GM20000 (cell line): ENCODE measurements around the gene SMIM20.

Source experiments
- DNase-seq: peaks from one replicate; pipeline ENCODE4 v3.0.0; 2012; ENCODE audit warnings: low spot score
- TF ChIP-seq, protein P1 (sequence below): IDR thresholded peaks from 2 replicates; pipeline ENCODE4 v1.5.1; 2012; ENCODE audit warnings: mild to moderate bottlenecking, control low read depth; ENCODE audit errors: extremely low read depth, missing control alignments

Gene SMIM20

DNA sequence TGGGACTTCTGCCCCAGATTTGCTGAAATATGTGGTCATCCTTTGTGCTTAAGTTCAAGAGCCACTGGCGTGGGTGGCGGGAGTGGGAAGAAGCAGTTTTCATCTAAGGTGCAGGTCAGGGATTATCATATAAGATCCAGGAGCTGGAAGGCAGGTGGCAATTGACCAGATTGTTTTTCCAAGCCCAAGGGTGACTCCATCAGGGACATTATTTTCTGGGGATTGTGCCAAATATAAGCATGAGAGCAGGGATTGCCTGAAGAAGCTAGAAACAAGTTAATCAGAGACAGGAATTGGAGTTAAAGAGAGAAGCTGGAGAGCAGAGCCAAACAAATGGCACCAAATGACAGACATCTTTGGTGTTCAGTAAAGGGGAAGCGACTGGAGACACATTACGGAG, 31.8 kb upstream of the SMIM20 start:
- no peak for DNase-seq
- TF ChIP-seq, protein P1, sequence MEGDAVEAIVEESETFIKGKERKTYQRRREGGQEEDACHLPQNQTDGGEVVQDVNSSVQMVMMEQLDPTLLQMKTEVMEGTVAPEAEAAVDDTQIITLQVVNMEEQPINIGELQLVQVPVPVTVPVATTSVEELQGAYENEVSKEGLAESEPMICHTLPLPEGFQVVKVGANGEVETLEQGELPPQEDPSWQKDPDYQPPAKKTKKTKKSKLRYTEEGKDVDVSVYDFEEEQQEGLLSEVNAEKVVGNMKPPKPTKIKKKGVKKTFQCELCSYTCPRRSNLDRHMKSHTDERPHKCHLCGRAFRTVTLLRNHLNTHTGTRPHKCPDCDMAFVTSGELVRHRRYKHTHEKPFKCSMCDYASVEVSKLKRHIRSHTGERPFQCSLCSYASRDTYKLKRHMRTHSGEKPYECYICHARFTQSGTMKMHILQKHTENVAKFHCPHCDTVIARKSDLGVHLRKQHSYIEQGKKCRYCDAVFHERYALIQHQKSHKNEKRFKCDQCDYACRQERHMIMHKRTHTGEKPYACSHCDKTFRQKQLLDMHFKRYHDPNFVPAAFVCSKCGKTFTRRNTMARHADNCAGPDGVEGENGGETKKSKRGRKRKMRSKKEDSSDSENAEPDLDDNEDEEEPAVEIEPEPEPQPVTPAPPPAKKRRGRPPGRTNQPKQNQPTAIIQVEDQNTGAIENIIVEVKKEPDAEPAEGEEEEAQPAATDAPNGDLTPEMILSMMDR = no peak

DNA sequence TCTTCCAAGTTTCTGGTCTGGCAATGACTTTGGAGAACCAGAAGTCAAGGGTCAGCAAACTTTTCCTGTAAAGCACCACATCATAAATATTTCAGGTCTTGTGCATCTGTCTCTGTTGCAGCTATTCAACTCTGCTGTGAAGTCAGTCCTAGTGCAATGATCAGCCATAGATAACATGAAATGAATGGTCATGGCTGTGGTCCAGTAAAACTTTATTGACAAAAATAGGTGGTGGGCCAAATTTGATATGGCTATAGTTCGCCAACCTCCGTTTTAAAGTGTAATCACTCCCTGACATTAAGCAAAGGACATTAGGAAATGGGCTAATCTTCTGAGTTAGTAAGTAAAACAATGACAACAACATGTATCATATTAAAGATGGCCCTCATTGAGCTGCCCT, 30.5 kb upstream of the SMIM20 start:
- DNase-seq = no peak
- TF ChIP-seq, protein P1 = no peak

DNA sequence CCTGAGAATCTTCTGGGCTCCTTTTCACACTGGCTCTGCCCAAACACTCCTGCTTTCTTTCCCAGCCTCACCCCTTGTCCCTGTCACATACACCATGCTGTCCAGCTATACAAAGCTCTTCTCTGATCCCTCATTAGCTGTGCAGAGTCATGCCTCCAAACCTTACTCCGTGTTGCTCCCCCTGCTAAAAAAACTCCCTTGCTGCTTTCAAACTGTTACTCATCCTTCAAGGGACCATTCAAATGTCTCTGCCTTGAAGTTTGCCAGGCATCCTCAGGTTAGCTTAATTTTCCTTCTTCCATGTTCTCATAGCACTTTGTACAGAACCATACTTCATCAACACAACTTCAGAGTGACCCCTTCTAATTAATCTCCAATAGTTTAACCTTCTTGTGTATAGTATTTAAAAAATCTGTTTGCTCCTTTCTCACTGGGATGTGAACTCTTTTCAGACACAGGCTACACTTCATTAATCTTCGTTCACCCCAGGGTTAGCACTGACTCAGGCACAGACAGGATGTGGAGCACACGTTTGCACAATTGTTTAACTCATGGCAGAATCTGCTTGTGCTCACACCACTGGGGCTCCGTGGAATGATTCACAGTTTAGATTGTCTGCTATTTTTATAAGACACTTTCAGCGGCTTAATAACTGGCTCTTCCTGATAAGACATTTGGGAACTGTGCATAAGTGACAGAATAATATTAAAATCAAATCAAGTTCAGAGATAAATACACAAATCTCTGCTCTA, 29.8 kb upstream of the SMIM20 start:
- DNase-seq = no peak
- TF ChIP-seq, protein P1 = no peak

DNA sequence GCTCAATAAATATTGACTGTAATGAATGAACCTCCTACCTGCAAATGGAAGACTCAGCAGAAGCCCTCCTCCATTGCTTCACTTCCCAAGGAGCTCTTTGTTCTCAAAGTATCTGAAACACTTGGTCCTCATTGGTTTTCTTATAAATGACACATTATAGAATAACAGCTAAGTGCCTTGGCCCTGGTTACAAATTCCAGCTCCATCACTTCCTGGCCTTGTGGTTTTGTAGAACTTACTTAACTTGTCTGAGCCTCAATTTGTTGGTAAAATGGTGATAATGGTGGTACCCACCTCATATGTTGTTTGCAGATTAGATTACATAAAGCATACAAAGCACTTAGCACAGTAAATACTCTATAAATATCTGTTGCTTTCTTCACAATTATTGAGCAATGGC, 25.2 kb upstream of the SMIM20 start:
- TF ChIP-seq, protein P1 = no peak
- DNase-seq = no peak

DNA sequence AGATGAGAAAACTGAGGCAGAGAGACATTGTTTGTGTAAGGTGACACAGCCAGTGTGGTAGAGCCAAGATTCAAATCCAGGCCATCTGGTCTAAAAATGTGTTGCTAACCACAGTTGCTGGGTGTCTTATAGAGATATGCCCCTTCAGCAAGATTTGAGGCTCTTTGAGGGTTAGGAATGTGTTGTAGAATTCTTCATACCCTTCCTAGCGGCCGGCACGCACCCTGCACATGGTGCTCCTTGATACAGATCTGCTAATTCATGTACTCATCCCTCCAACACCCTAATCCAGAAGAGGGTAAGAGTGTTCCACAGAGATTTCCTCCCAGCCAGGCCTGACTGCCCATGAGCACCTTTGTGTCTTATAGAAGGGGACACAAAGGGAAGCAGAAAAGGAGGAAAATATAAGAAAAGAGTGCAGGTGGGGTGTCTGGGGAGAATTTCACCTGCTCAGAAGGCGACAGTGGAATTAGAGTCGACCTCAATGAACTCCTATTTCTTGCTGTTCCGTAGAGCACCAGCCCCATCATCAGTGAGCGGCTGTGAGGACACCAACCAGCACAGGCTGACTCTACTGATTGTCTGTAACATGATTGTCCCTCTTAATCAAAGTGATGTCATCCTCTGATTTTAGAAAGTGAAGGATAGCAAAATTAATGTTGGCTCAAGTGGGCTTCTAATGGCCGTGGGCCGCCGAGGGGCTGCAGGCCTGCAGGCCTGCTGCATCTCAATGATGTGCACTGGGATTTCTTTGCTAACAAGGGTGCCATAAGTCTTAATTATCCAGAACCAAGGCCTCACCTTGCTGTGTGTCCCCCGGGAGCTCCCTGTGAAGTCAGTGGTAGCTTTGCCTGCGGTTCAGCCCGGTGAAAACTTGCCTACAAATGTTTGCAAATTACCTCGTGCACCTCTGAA, 24.2 kb upstream of the SMIM20 start:
- TF ChIP-seq, protein P1 = no peak
- no peak for DNase-seq

DNA sequence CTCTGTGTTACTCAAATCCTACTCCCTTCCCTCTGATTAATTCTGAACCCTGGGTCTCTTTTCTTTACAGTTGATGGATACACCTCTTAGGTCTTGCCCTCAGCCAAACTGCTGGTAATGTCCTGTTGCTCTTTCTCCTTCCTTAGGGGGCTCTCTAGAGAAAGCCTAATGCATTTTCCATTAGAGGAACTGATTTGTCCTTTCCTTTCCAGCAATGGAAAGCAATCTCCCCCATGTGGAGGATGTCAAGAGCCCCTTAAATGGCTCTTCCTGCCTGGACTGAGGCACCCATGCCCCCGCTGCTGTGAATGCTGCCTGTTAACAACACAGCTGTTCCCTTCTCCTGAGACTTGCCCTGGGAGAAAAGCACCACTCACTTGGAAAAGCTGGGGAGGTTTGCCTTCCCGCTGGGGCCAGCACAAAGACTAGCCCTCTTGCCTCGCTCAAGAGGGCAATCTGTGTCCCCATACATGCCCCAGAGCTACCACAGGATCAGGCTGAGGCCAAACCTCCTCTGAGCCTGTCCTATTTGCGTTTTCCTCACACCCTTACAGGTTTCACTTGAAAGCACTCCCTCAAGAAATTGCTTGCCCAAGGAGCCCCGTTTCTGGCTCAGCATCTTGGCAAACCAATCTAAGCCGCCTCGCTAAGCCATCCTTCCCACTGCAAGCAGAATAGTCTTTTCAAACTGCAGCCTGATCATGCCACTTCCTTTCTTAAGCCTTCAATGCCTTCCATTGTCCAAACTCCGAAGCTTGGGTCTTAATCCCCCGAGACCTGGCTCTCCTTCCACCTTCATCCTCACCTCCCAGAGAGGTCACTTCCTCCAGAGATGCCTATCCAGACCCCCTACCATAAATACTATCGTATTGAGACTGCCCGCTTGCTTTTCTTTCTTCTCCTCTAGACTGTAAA, 23.2 kb upstream of the SMIM20 start:
- no peak for DNase-seq
- TF ChIP-seq, protein P1 = peak; percentile 0
